Activated naive CD4-positive, alpha-beta T cell treated with anti-CD3 and anti-CD28 coated beads, Interleukin-2, amount 10 ng/mL, durations not matched to agents 7 days and 5 days (primary cell): ENCODE measurements around the gene AXIN1.
"Not testable (repeated sequence)": the region's sequence is repeated elsewhere in the genome, so short reads cannot be mapped to it uniquely, and the experiment has no call there.

ENCODE experiments used
- CTCF ChIA-PET: fragments of 350-600 bp; sonication (Branson Sonifier 250); formaldehyde crosslinking; loops from one replicate; lab custom pipeline; 2021; ENCODE audit warnings: antibody characterized with exemption; lab: Charles Lee
- DNase-seq: peaks from one replicate; pipeline ENCODE4 v3.0.0-alpha.2; 2020
- H3K27ac Mint-ChIP-seq: one replicate; pipeline ENCODE4 v1.8.0; 2021; ENCODE audit warnings: mild to moderate bottlenecking, moderate library complexity, mixed read lengths
- H3K27me3 Mint-ChIP-seq: one replicate; pipeline ENCODE4 v1.8.0; 2021; ENCODE audit warnings: mild to moderate bottlenecking, mixed read lengths
- H3K36me3 Mint-ChIP-seq: one replicate; pipeline ENCODE4 v1.8.0; 2021; ENCODE audit warnings: mixed read lengths
- H3K4me1 Mint-ChIP-seq: one replicate; pipeline ENCODE4 v1.8.0; 2021; ENCODE audit warnings: mixed read lengths
- H3K4me3 Mint-ChIP-seq: one replicate; pipeline ENCODE4 v1.8.0; 2021; ENCODE audit warnings: mild to moderate bottlenecking, moderate library complexity, mixed read lengths
- H3K9me3 Mint-ChIP-seq: one replicate; pipeline ENCODE4 v1.8.0; 2021; ENCODE audit warnings: mixed read lengths

AXIN1 gene

DNA sequence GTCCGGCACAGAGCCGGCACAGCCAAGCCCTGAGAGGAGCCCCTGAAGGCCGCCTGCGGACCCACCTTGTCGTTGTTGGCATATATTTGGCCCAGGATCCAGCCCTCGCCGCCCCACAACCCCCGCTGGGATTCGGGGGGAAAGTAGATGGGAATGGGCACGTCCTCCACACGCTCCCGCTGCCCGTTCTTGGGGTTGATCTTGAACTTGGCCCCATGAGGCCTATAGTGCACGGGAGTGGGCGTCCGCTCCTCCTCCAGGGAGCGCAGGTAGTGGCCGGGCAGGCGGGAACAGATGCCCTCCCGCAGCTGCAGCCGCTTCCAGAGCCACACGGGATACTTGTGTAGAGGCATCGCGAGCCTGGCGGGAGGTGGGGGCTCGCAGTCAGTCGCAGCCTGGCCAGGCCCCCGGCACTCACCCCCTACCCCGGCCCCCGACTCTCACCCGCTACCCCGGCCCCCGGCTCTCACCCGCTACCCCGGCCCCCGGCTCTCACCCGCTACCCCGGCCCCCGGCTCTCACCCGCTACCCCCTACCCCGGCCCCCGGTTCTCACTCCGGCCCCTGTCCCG lies 17.4 kb upstream of the AXIN1 start:
- H3K27me3 Mint-ChIP-seq, result peaks cover 4% of the 10 kb centered on the region
- peak overlapping the region; percentile 65 for H3K4me3 Mint-ChIP-seq
- H3K27ac Mint-ChIP-seq, result no peak overlapping the region
- DNase-seq, result no peak
- no peaks in the 10 kb centered on the region for H3K9me3 Mint-ChIP-seq
- CTCF ChIA-PET, result interaction anchor here (1.9 to 3.3 kb wide), 2 partner anchors 8 to 10 kb away, joined by 4 to 17 read pairs; no protein-coding TSS in a partner anchor
- H3K36me3 Mint-ChIP-seq, result peaks cover 16% of the 10 kb centered on the region
- H3K4me1 Mint-ChIP-seq, result peaks cover 24% of the 10 kb centered on the region

DNA sequence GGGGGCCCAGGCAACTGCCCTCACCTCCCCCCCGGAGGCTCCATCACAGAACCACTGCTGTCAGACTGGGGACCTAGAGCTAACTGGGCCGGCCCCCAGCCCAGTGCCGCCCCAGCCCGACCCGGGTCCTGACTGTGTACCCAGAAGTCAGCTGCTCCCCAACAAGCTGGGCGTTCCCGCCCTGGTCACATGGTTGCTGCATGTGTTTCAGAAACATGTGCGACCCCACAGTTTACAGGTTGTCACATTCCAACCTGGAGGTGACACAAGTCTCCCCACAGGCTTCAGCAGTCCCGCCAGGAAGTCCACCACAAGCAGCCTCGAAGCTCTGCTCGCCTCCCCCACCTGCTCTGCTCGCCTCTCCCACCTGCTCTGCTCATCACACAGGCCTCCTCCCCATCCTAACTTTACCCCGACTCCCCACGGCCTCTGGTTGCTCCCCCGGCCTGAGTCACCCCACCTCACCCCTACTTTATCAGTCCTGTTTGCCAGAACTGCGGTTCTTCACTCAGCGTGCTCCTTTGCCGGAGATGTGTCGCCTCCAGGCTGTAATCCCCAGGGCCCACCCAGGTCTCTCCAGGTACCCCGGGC lies 16.8 kb upstream of the AXIN1 start:
- Mint-ChIP-seq H3K4me3 (peak overlapping the region; percentile 65), H3K9me3 (no peaks in the 10 kb centered on the region), H3K36me3 (peaks cover 16% of the 10 kb centered on the region), H3K27ac (peak overlapping the region; percentile 58), H3K27me3 (peaks cover 4% of the 10 kb centered on the region), H3K4me1 (peaks cover 24% of the 10 kb centered on the region)
- CTCF ChIA-PET, result no interaction called here
- DNase-seq, result no peak

DNA sequence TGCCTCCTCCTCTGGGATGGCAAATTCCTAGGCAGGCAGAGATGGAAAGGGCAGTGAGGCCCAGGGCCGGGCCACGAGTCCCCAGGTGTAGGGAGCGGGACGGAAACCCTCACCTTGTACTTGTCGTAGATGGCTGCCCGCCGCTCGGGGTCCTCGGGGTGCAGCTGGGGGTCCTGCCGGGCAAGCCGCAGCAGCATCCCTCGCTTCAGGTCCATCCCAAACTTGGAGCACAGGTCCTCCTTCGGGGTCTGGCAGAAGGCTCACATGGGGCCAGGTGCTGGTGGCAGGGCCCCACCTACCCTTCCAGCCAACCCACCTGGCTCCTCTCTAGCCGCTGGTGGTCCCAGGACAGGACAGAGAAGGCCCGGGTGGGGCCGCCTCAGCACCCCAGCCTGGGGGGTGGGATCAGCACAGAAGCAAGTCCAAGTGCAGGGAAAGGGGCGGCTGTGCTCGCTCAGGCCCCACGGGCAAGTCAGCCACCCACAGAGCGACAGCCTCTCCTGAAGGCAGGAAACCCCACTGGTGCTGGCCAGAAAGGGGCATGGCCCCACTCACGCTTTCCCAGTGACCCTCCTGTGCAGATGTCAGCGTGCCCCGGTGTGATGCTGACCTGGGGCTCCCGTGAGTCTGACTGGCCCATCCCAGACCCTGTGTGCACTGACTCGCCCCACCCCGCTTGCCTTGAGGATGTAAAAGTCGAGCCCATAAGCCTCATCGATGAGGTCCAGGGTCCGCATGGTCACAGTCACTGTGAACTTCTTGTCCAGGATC lies 16.1 kb upstream of the AXIN1 start:
- H3K4me3 Mint-ChIP-seq, result no peak overlapping the region
- H3K27ac Mint-ChIP-seq, result no peak overlapping the region

DNA sequence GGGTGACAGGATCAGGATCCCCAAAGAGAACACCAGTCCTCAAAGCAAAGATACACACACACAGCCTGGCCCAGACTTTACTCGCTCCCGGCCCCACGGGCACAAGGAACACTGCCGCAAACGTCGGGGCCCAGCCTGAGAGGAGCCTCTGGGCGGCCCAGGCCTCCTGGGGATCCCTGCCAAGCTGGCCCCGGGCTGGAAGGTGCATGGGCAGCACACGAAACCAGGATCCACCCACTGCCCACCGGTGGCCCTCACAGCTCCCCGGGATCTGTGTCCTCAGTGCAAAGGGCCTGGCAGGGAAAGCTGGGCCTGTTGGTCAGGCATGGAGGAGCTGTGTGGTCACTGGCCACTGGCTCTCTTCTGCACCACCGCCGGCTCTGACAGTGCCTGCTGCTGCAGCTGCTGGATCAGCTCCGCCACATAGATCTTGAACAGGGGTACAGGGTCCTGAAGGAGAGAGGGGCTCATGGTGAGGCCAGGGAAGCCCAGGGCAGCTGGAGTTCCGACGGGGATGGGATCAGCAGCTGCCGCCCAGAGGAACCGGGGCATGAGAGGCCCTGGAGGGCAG lies 14.9 kb upstream of the AXIN1 start:
- DNase-seq, result no peak
- Mint-ChIP-seq H3K4me3 (no peak overlapping the region), H3K4me1 (peaks cover 25% of the 10 kb centered on the region), H3K27me3 (peaks cover 14% of the 10 kb centered on the region), H3K9me3 (no peaks in the 10 kb centered on the region), H3K36me3 (peaks cover 13% of the 10 kb centered on the region), H3K27ac (no peak overlapping the region)
- CTCF ChIA-PET, result no interaction called here

More for the DNA sequence above, 16.1 kb upstream of the AXIN1 start:
- CTCF ChIA-PET, result no interaction called here
- no peak for DNase-seq
- Mint-ChIP-seq H3K9me3 (no peaks in the 10 kb centered on the region), H3K4me1 (peaks cover 24% of the 10 kb centered on the region), H3K27me3 (peaks cover 6% of the 10 kb centered on the region), H3K36me3 (peaks cover 16% of the 10 kb centered on the region)

DNA sequence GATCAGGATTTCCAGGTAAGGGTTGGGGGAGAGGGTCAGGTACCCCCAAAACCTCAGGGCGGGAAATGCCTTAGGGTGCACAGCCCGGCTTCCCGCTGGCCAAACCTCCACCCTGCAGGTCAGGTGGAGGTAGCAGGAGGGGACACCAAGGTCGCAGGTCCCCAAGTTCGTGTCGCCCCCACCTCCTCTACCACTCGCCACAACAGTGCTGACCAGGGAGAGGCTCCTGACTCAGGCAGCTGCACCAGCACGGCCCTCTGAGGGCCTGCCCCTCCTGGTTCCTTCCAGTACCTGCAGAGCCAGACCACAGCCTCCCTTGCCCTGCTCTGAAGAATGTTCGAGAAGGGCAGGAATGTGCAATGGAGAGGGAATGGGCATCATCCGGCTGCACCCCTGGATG lies 14.0 kb upstream of the AXIN1 start:
- H3K4me1 Mint-ChIP-seq, result peaks cover 25% of the 10 kb centered on the region
- H3K4me3 Mint-ChIP-seq, result no peak overlapping the region

GRCh38 chr16:364595-365491 lies 12.3 kb upstream of the AXIN1 start:
- H3K4me3 Mint-ChIP-seq, result no peak overlapping the region
- H3K9me3 Mint-ChIP-seq, result no peaks in the 10 kb centered on the region
- CTCF ChIA-PET, result interaction anchor here (6.1 kb wide), 1 partner anchor 259 kb away, joined by 52 read pairs; no protein-coding TSS in a partner anchor
- H3K4me1 Mint-ChIP-seq, result peaks cover 15% of the 10 kb centered on the region
- DNase-seq, result no peak
- H3K27ac Mint-ChIP-seq, result no peak overlapping the region
- H3K36me3 Mint-ChIP-seq, result peaks cover 10% of the 10 kb centered on the region
- peaks cover 18% of the 10 kb centered on the region for H3K27me3 Mint-ChIP-seq

More for the DNA sequence above, 14.0 kb upstream of the AXIN1 start:
- DNase-seq, result no peak
- H3K36me3 Mint-ChIP-seq, result peaks cover 13% of the 10 kb centered on the region
- no peaks in the 10 kb centered on the region for H3K9me3 Mint-ChIP-seq
- H3K27me3 Mint-ChIP-seq, result peaks cover 22% of the 10 kb centered on the region
- H3K27ac Mint-ChIP-seq, result no peak overlapping the region
- CTCF ChIA-PET, result no interaction called here

- peaks cover 9% of the 10 kb centered on the region for H3K36me3 Mint-ChIP-seq
- DNase-seq, result no peak
- CTCF ChIA-PET, result interaction anchor here (2.5 to 6.1 kb wide), 2 partner anchors 135 to 258 kb away, joined by 12 to 52 read pairs; partner anchors contain the start of gene LUC7L
- H3K9me3 Mint-ChIP-seq, result no peaks in the 10 kb centered on the region
- H3K27ac Mint-ChIP-seq, result no peak overlapping the region
- H3K4me1 Mint-ChIP-seq, result peaks cover 6% of the 10 kb centered on the region
- H3K27me3 Mint-ChIP-seq, result peaks cover 18% of the 10 kb centered on the region
- H3K4me3 Mint-ChIP-seq, result no peak overlapping the region
These were observed 11.4 kb upstream of the AXIN1 start for GRCh38 chr16:363766-364490.

DNA sequence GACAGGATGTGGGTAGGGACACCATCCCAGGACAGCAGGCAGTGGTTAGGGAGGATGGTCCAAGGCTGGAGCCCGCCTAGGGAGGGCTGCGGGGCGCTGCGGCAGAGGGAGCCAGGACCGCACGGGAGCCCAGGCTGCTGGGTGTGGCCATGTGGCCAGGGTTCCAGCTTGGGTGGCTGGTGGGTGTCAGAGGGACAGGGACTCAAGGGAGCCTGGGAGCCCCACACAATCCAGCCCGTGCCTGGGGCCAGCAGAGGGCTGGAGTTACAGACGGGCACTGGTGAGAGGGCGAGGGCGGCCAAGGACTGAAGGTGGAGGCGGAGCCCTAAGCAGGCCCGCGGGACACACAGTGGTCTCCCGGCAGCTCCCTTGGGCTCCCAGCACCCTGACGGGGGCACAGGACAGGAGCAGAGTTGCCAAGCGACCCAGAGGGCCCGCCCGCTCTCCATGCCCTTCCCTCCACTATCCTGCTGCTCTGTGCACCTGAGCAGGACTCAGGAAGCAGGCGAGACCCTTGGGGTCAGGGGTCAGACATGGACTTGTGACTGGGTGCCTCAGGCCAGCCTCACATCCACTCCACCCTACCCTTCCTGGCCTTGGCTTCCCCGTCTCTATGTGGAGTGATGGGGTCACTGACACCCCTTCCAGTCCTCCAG lies 10.7 kb upstream of the AXIN1 start:
- CTCF ChIA-PET, result interaction anchor here (2.3 to 6.1 kb wide), 5 partner anchors 134 to 297 kb away, joined by 9 to 52 read pairs (median 12); partner anchors contain the start of gene LUC7L
- Mint-ChIP-seq H3K36me3 (peaks cover 8% of the 10 kb centered on the region), H3K27ac (no peak overlapping the region), H3K4me3 (no peak overlapping the region), H3K27me3 (peaks cover 18% of the 10 kb centered on the region), H3K9me3 (no peaks in the 10 kb centered on the region), H3K4me1 (peaks cover 6% of the 10 kb centered on the region)
- DNase-seq, result no peak

- not testable (repeated sequence) for H3K4me1 Mint-ChIP-seq, H3K36me3 Mint-ChIP-seq, DNase-seq, H3K4me3 Mint-ChIP-seq, H3K9me3 Mint-ChIP-seq, H3K27ac Mint-ChIP-seq
- H3K27me3 Mint-ChIP-seq, result peaks cover 18% of the 10 kb centered on the region
- CTCF ChIA-PET, result interaction anchor here (0.5 to 6.1 kb wide), 18 partner anchors 9 to 299 kb away, joined by 3 to 52 read pairs (median 4); partner anchors contain the start of genes FAM234A, LUC7L and MRPL28
These were observed 10.1 kb upstream of the AXIN1 start for GRCh38 chr16:362702-362999.

DNA sequence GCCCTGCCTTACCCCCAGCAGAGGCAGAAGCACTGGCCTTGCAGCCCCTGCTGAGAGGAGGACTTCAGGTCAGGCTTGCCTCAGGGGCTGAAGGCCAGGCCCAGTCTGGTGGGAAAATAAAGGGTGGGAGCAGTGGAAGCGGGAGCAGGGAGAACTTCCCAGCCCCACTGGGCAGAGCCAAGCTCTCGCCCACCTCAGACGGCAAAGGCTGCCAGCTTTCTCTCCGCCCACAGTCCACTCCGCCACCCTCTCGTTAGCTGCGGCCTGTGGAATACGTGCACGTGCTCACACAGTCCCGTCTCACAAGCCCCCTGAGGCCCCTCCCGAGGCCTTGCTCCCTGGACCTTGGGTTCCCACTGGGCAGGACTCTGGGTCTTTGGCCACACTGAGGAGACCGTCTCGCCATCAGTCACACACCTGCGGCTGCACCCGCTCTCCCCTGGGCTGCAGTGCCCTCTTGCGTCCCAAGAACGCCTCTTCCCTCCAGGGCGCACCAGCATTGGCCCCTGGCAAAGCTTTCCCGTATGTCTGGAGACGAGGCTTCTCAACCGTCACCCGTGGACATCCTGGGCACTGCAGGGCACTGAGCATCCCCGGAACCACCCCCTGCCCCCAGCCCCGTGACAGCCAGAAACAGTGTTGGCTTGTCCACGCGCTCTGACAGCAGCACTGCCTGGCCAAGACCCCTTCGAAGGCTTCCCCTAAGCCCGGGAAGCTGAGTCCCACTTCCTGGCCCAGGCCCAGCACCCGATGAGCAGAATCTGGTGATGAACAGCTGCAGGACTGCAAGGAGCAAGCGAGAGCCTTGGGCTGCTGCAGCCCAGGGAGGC lies 9.6 kb upstream of the AXIN1 start:
- Mint-ChIP-seq H3K4me3 (peak overlapping the region; percentile 26), H3K27ac (no peak overlapping the region)

DNA sequence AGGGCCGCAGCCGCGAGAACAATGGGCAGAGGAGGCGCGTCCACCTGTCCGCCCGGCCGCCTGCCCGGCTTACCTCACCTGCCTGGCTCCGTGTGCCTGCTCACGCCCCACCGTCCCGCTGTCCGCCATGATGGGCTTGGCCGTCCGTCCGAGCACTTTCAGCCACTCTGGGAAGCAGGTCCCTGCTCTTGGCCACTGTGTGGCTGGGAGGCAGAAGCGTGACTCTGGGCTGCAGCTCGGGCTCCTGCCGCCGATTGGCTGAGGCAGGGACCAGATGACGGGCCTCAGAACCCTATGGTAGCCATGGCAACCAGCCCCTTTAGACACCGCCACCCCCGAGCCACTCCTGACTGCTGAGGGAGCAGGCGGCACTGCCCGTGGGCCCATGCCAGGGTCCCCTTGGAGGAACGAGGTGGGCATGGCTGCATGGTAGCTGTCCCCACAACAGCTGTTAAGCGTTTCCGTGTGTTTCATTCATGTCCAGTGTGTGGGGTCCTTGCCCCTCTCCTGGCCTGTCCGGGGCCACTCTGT lies 8.9 kb upstream of the AXIN1 start:
- Mint-ChIP-seq H3K36me3 (no peaks in the 10 kb centered on the region), H3K4me1 (peaks cover 6% of the 10 kb centered on the region), H3K27ac (no peak overlapping the region), H3K4me3 (no peak overlapping the region), H3K27me3 (peaks cover 19% of the 10 kb centered on the region), H3K9me3 (no peaks in the 10 kb centered on the region)
- CTCF ChIA-PET, result interaction anchor here (1.0 to 6.1 kb wide), 12 partner anchors 10 to 297 kb away, joined by 3 to 52 read pairs (median 7); partner anchors contain the start of genes FAM234A, LUC7L and MRPL28
- no peak for DNase-seq

More for the DNA sequence above, 9.6 kb upstream of the AXIN1 start:
- H3K4me1 Mint-ChIP-seq, result peaks cover 6% of the 10 kb centered on the region
- peak; percentile 87 for DNase-seq
- H3K36me3 Mint-ChIP-seq, result peaks cover 5% of the 10 kb centered on the region
- CTCF ChIA-PET, result interaction anchor here (0.5 to 6.1 kb wide), 22 partner anchors 9 to 298 kb away, joined by 3 to 52 read pairs (median 4); partner anchors contain the start of genes FAM234A, LUC7L and MRPL28
- H3K9me3 Mint-ChIP-seq, result no peaks in the 10 kb centered on the region
- peaks cover 18% of the 10 kb centered on the region for H3K27me3 Mint-ChIP-seq
